NCI-H774 (cell line): Measurements from ENCODE around the gene KIF3B.
A peak's percentile ranks its signal among the peaks of the same experiment; 100 is the strongest.
"Not testable (repeated sequence)": the region's sequence is repeated elsewhere in the genome, so short reads cannot be mapped to it uniquely, and the experiment has no call there.

ENCODE experiments used
- DNase-seq: peaks from one replicate; lab custom pipeline; 2025; lab: John Stamatoyannopoulos, UW

Gene KIF3B

DNA sequence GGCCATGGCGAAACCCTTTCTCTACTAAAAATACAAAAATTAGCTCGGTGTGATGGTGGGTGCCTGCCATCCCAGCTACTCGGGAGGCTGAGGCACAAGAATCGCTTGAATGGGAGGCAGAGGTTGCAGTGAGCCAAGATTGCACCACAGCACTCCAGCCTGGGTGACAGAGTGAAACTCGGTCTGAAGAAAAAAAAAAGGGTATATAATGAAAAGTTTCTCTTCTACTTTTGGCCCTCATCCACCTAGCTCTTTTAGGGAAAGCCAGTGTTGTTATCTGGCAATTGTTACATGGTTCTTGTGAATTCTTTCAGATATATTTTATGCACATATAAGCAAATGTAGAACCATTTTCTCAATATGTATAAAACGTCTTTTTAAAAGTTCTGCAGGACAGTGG, 19.0 kb downstream of the KIF3B start:
- DNase-seq: no peak

DNA sequence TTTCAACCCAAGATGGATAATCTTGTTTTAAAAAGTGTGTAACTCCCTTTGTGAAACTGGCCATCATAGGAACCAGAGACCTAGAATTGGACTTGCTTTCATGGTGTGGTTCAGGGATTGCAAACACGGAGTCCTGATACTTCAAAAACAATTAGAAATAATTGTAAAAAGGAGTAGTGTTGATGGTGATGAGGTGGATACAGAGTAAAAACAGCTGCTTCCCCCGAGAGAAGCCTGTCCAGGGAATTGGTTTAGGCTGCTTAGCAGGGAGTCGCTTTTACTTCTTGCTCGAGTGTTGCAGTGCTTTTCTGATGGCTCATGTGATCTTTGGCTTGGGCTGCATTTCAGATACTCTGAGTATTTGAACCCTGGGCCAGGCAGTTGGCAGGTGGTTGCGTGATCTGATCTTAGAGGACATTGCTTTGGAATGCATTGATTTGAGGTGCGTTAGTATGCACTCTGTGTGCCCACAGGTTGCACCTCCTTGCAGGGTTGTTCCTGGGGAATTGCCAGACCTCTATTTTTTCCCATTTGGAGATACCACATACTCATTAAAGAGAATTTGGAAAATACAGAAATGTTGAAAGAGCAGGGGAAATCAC, 19.5 kb downstream of the KIF3B start:
- DNase-seq: no peak

- DNase-seq: no peak
Observed at GRCh38 chr20:32297439-32297838, 20.0 kb downstream of the KIF3B start.

GRCh38 chr20:32300647-32301046, 23.2 kb downstream of the KIF3B start:
- DNase-seq: no peak

DNA sequence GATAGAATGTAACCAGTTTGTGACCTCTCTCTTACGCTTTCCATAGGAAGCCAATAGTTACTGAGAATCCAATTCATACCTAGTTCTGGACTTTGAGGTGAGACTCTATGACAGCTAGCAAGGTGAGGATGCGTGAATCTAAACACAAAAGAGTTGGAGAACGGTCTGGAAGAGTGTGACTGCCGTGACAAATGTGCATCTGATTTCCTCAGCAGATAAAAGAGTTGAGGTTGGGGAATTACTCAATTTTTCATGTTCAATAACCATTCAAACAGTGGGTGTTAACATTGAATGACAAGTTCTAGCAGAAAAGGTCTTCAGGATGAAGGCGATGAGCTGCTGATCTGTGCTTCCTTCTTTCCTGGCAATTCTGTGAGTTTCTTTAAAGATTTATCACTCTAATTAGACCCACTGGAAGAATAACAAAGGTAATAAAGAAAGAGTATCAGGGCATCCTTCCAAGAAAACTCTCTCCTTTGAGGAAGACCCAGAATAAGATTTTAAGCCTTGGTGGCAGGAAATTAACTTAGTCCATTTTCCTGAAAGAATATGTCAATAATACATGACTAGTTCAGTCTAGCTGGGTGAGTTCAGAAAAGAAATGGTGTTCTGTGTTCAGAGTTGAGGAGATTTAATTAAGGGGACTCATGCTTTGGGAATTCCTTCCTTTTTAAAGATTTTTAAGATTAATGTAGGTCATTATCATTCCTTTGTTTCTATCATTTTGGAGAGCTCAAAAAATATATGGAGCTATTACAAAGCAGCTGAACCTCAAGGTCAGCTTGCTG, 24.5 kb downstream of the KIF3B start:
- DNase-seq: no peak

- no peak for DNase-seq
Observed at GRCh38 chr20:32302507-32302872, 25.0 kb downstream of the KIF3B start.

DNA sequence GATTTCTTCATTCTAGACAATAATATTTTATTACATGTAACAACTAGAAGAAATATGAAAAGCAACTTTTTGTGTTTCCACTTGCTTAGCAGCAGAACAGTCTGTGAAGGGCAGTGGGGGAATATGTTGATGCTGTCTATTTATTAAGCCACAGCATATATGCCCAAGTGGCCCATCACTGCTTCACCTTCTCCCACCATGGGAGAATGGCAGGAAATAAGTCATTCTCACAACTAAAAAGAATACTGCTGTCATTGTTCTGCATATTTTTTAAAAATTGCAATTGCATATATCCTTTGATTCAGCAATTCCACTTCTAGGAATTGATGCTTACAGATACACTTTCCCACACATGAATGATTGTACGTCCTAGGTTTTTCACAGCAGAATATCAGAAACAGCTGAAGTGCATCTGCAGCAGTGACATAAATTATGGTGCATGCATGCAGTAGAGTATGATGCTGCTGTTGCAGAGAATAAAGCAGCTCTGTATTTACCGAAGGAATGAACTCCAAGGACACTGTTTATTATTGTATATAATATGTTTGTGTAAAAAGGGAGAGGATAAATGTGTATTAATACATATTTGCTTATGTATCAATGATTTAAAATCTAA, 26.8 kb downstream of the KIF3B start:
- DNase-seq: no peak

GRCh38 chr20:32312718-32313424, 35.4 kb downstream of the KIF3B start:
- no peak for DNase-seq

DNA sequence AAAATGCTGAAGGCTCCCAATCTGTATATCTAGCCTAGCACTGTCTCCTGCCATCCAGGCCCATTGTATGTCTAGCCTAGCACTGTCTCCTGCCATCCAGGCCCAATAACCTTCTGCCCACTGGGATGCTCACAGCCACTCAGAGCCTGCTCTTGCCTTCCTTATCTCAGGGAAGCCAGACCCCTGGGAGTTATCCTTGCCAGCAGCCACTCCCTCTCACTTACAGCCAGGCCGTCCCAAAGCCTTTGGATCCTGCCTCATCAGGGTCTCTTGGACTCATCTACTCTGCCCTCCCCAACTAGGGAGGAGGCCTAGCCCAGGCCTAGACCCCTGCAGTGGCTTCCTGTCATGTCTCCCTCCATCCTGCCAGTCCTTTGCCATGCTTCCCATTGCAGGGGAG, 37.3 kb downstream of the KIF3B start:
- DNase-seq: no peak

DNA sequence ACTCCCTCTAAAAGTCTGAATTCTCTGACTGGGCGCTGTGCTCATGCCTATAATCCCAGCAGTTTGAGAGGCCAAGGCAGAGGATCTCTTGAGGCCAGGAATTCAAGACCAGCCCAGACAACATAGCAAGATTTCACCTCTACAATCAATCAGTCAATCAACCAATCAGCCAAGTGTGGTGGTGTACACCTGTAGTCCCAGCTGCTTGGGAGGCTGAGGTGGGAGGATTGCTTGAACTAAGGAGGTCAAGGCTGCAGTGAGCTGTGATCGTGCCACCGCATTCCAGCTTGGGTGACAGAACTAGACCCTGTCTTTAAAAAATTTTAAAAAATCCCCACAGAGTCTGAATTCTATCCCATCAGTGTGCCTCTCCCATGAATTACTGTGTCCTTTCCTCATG, 37.9 kb downstream of the KIF3B start:
- no peak for DNase-seq

DNA sequence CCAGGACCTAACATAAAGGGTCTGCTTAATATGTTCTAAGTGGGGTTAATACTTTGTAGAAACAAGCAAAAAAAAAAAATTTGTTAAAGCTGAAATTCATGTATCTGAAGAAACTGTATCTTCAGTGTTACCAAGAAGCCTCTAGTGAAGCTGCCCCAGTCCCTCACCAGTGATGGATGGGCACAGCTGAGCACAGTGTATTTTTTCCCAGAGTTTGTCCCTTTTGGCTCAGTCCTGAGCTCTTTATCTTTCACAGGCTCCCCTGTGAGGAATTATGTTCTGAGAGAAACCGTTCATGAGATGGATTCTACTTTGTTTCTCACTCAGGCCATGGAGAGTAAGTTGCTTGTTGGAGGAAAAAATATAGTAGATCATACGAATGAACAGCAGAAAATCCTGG, 38.4 kb downstream of the KIF3B start:
- DNase-seq: no peak

- DNase-seq: no peak
Observed at GRCh38 chr20:32316667-32317066, 39.2 kb downstream of the KIF3B start.

DNA sequence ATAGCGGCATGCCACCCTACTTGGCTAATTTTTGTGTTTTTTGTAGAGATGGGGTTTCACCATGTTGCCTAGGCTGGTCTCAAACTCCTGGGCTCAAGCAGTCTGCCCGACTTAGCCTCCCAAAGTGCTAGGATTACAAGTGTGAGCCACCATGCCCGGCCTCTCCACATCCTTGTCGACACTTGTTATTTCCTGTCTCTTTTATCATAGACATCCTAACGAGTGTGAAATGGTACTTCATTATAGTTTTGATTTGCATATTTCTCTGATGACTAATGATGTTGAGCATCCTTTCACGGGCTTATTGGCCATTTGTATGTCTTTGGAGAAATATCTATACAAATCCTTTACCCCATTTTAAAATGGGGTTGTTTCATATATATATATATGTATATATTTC, 41.6 kb downstream of the KIF3B start:
- DNase-seq: no peak

- DNase-seq: no peak
Observed at GRCh38 chr20:32320305-32320704, 42.9 kb downstream of the KIF3B start.

- no peak for DNase-seq
Observed at GRCh38 chr20:32321390-32321789, 43.9 kb downstream of the KIF3B start.

- DNase-seq: not testable (repeated sequence)
Observed at GRCh38 chr20:32322260-32322659, 44.8 kb downstream of the KIF3B start.

DNA sequence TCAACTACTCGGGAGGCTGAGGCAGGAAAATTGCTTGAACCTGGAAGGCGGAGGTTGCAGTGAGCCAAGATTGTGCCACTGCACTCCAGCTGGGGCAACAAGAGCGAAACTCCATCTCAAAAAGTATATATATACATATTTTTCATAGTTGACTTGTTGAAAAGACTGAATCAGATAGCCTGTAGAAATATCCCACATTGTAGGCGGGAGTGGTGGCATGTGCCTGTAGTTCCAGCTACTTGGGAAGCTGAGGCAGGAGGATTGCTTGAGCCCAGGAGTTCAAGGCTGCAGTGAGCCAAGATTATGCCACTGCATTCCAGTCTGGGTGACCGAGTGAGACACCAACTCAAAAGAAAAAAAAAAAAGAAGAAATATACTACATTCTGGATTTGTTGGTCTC, 46.3 kb downstream of the KIF3B start:
- DNase-seq: not testable (repeated sequence)

GRCh38 chr20:32325706-32326503, 48.5 kb downstream of the KIF3B start:
- DNase-seq: peak; percentile 78

GRCh38 chr20:32326504-32326845, 49.0 kb downstream of the KIF3B start:
- peak; percentile 65 for DNase-seq

DNA sequence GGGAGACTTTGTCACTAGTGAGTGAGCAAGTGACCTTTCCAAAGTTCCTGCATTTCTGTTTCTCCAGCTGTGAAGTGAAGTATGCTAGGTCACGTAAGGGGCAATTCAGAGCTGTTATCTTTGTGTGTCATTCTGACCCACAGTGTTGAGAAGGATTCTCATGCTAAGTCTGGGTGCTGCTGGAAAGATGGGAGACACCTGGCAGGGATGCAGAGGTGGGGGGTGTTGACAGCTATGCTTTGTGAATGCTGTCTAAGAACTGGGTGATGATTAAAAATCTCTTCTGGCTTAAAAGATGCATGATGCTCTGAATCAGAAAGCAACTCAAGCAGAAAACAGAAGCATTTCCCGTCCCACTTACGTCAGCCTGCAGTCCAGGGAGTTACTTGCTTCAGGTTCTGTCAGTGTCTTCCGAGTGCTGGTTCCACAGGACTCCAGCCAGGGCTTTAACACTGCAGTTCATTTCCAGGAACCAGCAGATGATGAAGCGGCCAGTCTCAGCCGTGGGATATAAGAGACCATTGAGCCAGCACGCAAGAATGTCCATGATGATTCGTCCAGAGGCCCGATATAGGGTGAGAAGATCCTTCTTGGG, 49.7 kb downstream of the KIF3B start:
- no peak for DNase-seq

- DNase-seq: peak; percentile 54
Observed at GRCh38 chr20:32329817-32330554, 52.5 kb downstream of the KIF3B start.
